CD14-positive monocyte (primary cell): ENCODE results near the gene CPLANE2. TPM values are rescaled to one million over a fixed set of nuclear protein-coding genes. Genes with fewer than 3 reads are reported as not detected.

ENCODE experiments used
- DNase-seq, 3 donors: peaks; one replicate each; pipeline ENCODE4 v3.0.0-alpha.2; 2011 to 2022
- H2AFZ ChIP-seq: 2 replicates; pipeline ENCODE4 v1.6.0; 2012; ENCODE audit warnings: mild to moderate bottlenecking, low read depth, low read length, inconsistent platforms; ENCODE audit not compliant: insufficient read depth, poor library complexity, severe bottlenecking
- H3K27ac ChIP-seq, 2 donors: 1 replicate in 1 of 2; 2 replicates in 1 of 2; pipeline ENCODE4 v1.5.1; 2012 to 2013; ENCODE audit warnings: low read length in 2 of 2, control low read depth in 1 of 2, inconsistent platforms in 1 of 2, low read depth in 1 of 2, mild to moderate bottlenecking in 1 of 2
- H3K27me3 ChIP-seq, 2 donors: one replicate each; pipeline versions ENCODE4 v1.6.0 to v1.6.1; 2011 to 2013; ENCODE audit warnings: low read length in 2 of 2; ENCODE audit not compliant: control insufficient read depth in 2 of 2, insufficient read depth in 2 of 2
- H3K36me3 ChIP-seq, 2 donors: replicated peaks in 1 of 2; 1 replicate in 1 of 2; 2 replicates in 1 of 2; pipeline versions ENCODE4 v1.5.1 to v1.6.1; 2012 to 2013; ENCODE audit warnings: low read length in 2 of 2, control low read depth in 1 of 2, inconsistent platforms in 1 of 2, mild to moderate bottlenecking in 1 of 2; ENCODE audit not compliant: insufficient read depth in 2 of 2, control insufficient read depth in 1 of 2
- H3K4me1 ChIP-seq, 2 donors: 1 replicate in 1 of 2; 2 replicates in 1 of 2; pipeline versions ENCODE4 v1.5.1 to v1.6.1; 2012 to 2013; ENCODE audit warnings: low read length in 2 of 2, control low read depth in 1 of 2, inconsistent platforms in 1 of 2, mild to moderate bottlenecking in 1 of 2, moderate library complexity in 1 of 2; ENCODE audit not compliant: insufficient read depth in 2 of 2, control insufficient read depth in 1 of 2
- H3K4me2 ChIP-seq: replicated peaks from 2 replicates; pipeline ENCODE3; 2012; ENCODE audit warnings: low read length, moderate library complexity, mild to moderate bottlenecking; ENCODE audit not compliant: poor library complexity, severe bottlenecking; ENCODE audit errors: extremely low read depth
- H3K4me3 ChIP-seq, 3 experiments: fragments of 200-600 bp in 1 of 3; sonication (generic) in 1 of 3; replicated peaks in 1 of 3; 1 replicate in 2 of 3; 2 replicates in 1 of 3; pipeline ENCODE4 v1.5.1; 2011 to 2013; ENCODE audit warnings: low read length in 3 of 3, mild to moderate bottlenecking in 3 of 3, control low read depth in 2 of 3, low read depth in 2 of 3, inconsistent platforms in 1 of 3, moderate library complexity in 1 of 3
- H3K79me2 ChIP-seq: 2 replicates; pipeline ENCODE4 v1.6.0; 2012; ENCODE audit warnings: mild to moderate bottlenecking, control low read depth, inconsistent platforms, low read length, moderate library complexity; ENCODE audit not compliant: insufficient read depth
- H3K9ac ChIP-seq: 2 replicates; pipeline ENCODE4 v1.6.0; 2017; ENCODE audit warnings: low read length, mild to moderate bottlenecking; ENCODE audit not compliant: insufficient read depth, poor library complexity, severe bottlenecking
- H3K9me3 ChIP-seq, 2 donors: replicated peaks in 1 of 2; 1 replicate in 1 of 2; 2 replicates in 1 of 2; pipeline versions ENCODE4 v1.5.1 to v1.6.1; 2012 to 2013; ENCODE audit warnings: low read length in 2 of 2, control low read depth in 1 of 2; ENCODE audit not compliant: control insufficient read depth in 1 of 2, insufficient read depth in 1 of 2
- H4K20me1 ChIP-seq: 2 replicates; pipeline ENCODE4 v1.6.0; 2012; ENCODE audit warnings: mild to moderate bottlenecking, low read length, control low read depth, moderate library complexity; ENCODE audit not compliant: insufficient read depth
- H3K27ac Mint-ChIP-seq, 7 donors: one replicate each; pipeline ENCODE4 v1.8.0; 2020; ENCODE audit warnings: mild to moderate bottlenecking in 7 of 7, mixed read lengths in 7 of 7, moderate library complexity in 6 of 7, inconsistent platforms in 2 of 7
- H3K27me3 Mint-ChIP-seq, 3 donors: one replicate each; pipeline ENCODE4 v1.8.0; 2021 to 2022; ENCODE audit warnings: low read depth in 3 of 3, mild to moderate bottlenecking in 3 of 3, mixed read lengths in 3 of 3, moderate library complexity in 3 of 3, inconsistent platforms in 1 of 3
- H3K36me3 Mint-ChIP-seq, 2 donors: one replicate each; pipeline ENCODE4 v1.8.0; 2020; ENCODE audit warnings: mixed read lengths in 2 of 2, inconsistent platforms in 1 of 2, mild to moderate bottlenecking in 1 of 2
- H3K4me1 Mint-ChIP-seq: one replicate; pipeline ENCODE4 v1.8.0; 2020; ENCODE audit warnings: mild to moderate bottlenecking, mixed read lengths
- H3K4me3 Mint-ChIP-seq, 2 donors: one replicate each; pipeline ENCODE4 v1.8.0; 2020; ENCODE audit warnings: mild to moderate bottlenecking in 2 of 2, mixed read lengths in 2 of 2, moderate library complexity in 1 of 2
- H3K9me3 Mint-ChIP-seq, 7 donors: one replicate each; pipeline ENCODE4 v1.8.0; 2020 to 2022; ENCODE audit warnings: mixed read lengths in 7 of 7, mild to moderate bottlenecking in 6 of 7, moderate library complexity in 6 of 7, inconsistent platforms in 2 of 7
- WGBS: methylation state at CpG from one replicate; pipeline ENCODE4 v1.1.5; 2013; ENCODE audit warnings: missing lambda C conversion rate; ENCODE audit not compliant: insufficient coverage; 5-methylcytosine and 5-hydroxymethylcytosine counted together
- intact Hi-C, 2 donors: fragments of 100-400 bp; cut with micrococcal nuclease; formaldehyde crosslinking; loops; one replicate each; pipeline versions ENCODE4 v1.15.0 to v1.15.1; 2023
- polyA plus RNA-seq, 3 donors: library from polyadenylated mRNA; depleted of rRNA in 1 of 3; unstranded in 2 of 3; stranded (reverse) in 1 of 3; fragments of 300-500 nt in 2 of 3; fragments of >200 nt in 1 of 3; fragmentation: Illumina TruSeq in 2 of 3; gene quantifications; 1 replicate in 2 of 3; 2 replicates in 1 of 3; pipeline ENCODE4 v1.2.3, GENCODE V29; 2012 to 2021
- small RNA-seq: library from RNA; depleted of rRNA; stranded (forward); fragments of <200 nt; gene quantifications from one replicate; pipeline ENCODE3, GENCODE V24; 2012; ENCODE audit warnings: low read depth; ENCODE audit not compliant: insufficient read length
- TF ChIP-seq, protein P1 (sequence below): fragments of 200-600 bp; IDR thresholded peaks from one replicate; pipeline ENCODE4 v1.8.0; 2022; ENCODE audit warnings: antibody characterized with exemption, mild to moderate bottlenecking

Gene CPLANE2
- polyA plus RNA-seq, 3 donors: 0.54 to 1.7 (median 1.4) TPM

DNA sequence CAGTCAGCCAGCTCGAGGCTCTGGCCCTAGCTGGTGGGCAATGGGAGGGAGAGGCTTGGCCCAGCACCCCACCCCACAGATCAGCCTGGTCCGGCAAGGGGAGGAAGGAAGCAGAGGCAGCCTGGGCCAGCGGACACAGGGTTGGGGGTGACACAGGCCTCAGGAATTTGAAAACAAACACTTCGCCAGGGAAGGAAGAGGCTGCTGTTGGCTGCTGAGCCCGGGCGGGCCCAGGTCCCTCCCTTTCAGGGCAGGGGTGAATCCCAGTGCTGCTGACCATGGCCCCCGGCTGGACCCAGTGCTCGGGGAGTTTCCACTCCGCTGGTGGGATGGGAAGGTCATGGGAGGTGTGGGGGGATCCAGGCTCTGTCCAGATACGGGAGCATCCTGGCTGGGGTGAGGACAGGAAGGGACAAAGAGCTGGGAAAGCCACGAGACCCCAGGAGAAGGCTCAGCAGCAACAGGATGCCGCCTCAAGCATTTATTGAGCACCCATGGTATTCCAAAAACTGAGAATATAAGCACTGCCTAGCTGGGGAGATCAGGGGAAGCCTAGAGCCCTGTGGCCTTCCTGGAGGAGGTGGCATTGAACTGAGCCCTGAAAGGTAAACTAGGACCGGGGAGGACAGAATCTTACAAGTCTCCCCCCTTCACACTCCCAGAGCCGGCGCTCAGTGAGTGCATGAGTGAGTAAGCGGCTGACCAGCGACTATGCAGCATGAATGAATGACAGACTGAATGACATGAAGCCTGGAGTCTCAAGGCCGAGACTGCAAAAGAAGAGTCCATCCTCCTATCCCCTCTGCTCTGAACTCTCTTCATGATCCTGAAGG lies 54.9 kb downstream of the CPLANE2 start:
- H3K27me3 Mint-ChIP-seq: peaks cover 2 to 6% (median 2%) of the 10 kb centered on the region in 3 donors
- WGBS: 78% methylated on average over 14 of the region's 18 CpGs
- peaks cover 0 to 4% (median 0%) of the 10 kb centered on the region in 7 donors for H3K9me3 Mint-ChIP-seq
- H3K4me1 Mint-ChIP-seq: no peaks in the 10 kb centered on the region
- H3K27ac Mint-ChIP-seq: no peak overlapping the region
- Histone ChIP-seq H3K27me3 (no peaks in the 10 kb centered on the region), H3K9ac (no peak overlapping the region), H3K27ac (no peak overlapping the region), H3K9me3 (no peaks in the 10 kb centered on the region), H3K79me2 (no peaks in the 10 kb centered on the region), H3K4me3 (no peak overlapping the region), H3K4me2 (no peak overlapping the region), H4K20me1 (no peaks in the 10 kb centered on the region), H3K4me1 (no peaks in the 10 kb centered on the region), H3K36me3 (no peaks in the 10 kb centered on the region), H2AFZ (no peak overlapping the region)
- H3K4me3 Mint-ChIP-seq: no peak overlapping the region
- H3K36me3 Mint-ChIP-seq: no peaks in the 10 kb centered on the region
- intact Hi-C loops: loop anchor here (10.0 kb wide), 2 partner anchors 167 to 177 kb away; partner anchors contain the start of genes HSPB7 (in 1 of the 2) and SRARP (in 1 of the 2)
- TF ChIP-seq, protein P1, sequence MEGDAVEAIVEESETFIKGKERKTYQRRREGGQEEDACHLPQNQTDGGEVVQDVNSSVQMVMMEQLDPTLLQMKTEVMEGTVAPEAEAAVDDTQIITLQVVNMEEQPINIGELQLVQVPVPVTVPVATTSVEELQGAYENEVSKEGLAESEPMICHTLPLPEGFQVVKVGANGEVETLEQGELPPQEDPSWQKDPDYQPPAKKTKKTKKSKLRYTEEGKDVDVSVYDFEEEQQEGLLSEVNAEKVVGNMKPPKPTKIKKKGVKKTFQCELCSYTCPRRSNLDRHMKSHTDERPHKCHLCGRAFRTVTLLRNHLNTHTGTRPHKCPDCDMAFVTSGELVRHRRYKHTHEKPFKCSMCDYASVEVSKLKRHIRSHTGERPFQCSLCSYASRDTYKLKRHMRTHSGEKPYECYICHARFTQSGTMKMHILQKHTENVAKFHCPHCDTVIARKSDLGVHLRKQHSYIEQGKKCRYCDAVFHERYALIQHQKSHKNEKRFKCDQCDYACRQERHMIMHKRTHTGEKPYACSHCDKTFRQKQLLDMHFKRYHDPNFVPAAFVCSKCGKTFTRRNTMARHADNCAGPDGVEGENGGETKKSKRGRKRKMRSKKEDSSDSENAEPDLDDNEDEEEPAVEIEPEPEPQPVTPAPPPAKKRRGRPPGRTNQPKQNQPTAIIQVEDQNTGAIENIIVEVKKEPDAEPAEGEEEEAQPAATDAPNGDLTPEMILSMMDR: no peak
- DNase-seq: no peak

Small RNAs within 50 kb of the gene (small RNA-seq; reads per million reads assigned to genes)
- gene MT1XP1: not detected

Other genes with a start within 250 kb of the CPLANE2 start
- not detected for gene SRARP, start 232.9 kb downstream of the CPLANE2 start, polyA plus RNA-seq
- gene HSPB7, start 219.1 kb downstream of the CPLANE2 start, polyA plus RNA-seq: not detected
- gene CLCNKA, start 215.1 kb downstream of the CPLANE2 start, polyA plus RNA-seq: under 1 TPM in 1 of 3 donors, not detected in 2; 0.07 TPM
- not detected for gene CLCNKB, start 193.4 kb downstream of the CPLANE2 start, polyA plus RNA-seq
- gene FAM131C, start 163.5 kb downstream of the CPLANE2 start, polyA plus RNA-seq: not detected
- under 1 TPM in 1 of 3 donors, not detected in 2; 0.03 TPM for gene EPHA2, start 81.1 kb downstream of the CPLANE2 start, polyA plus RNA-seq
- 1 to 10 TPM; 2.2 to 7.9 (median 2.3) TPM for gene ARHGEF19, start 24.5 kb downstream of the CPLANE2 start, polyA plus RNA-seq
- 10 to 100 TPM; 11.6 to 18.4 (median 16.9) TPM for gene FBXO42, start 115.3 kb upstream of the CPLANE2 start, polyA plus RNA-seq
- 10 to 100 TPM; 46.4 to 50.5 (median 47.2) TPM for gene SZRD1, start 130.1 kb upstream of the CPLANE2 start, polyA plus RNA-seq
- gene SPATA21, start 200.2 kb upstream of the CPLANE2 start, polyA plus RNA-seq: not detected
- 100 to 1,000 TPM in 2 of 3 donors, 10 to 100 TPM in 1; 78.9 to 223 (median 183) TPM for gene NECAP2, start 203.5 kb upstream of the CPLANE2 start, polyA plus RNA-seq